ENCODE results near the gene TXNRD1. TPM values are rescaled to one million over a fixed set of nuclear protein-coding genes. Genes with fewer than 3 reads are reported as not detected.

The TXNRD1 gene
- total RNA-seq, 1 experiment from 2014 or later = 396 TPM

- no peak for DNase-seq (ENCODE audit: low read depth)
Observed at GRCh38 chr12:104348994-104349494, 133.5 kb downstream of the TXNRD1 start.

GRCh38 chr12:104350211-104351056, 134.9 kb downstream of the TXNRD1 start:
- no peak for DNase-seq (ENCODE audit: low read depth)

- no peak for DNase-seq (ENCODE audit: low read depth)
Observed at GRCh38 chr12:104351057-104351983, 135.7 kb downstream of the TXNRD1 start.

GRCh38 chr12:104352106-104352713, 136.6 kb downstream of the TXNRD1 start:
- no peak for DNase-seq (ENCODE audit: low read depth)

- no peak for DNase-seq (ENCODE audit: low read depth)
Observed at GRCh38 chr12:104353012-104353981, 137.7 kb downstream of the TXNRD1 start.

GRCh38 chr12:104354167-104354867, 138.7 kb downstream of the TXNRD1 start:
- DNase-seq (ENCODE audit: low read depth) = no peak

GRCh38 chr12:104354868-104355570, 139.4 kb downstream of the TXNRD1 start:
- DNase-seq (ENCODE audit: low read depth) = no peak

GRCh38 chr12:104355630-104356029, 140.1 kb downstream of the TXNRD1 start:
- DNase-seq (ENCODE audit: low read depth) = no peak

GRCh38 chr12:104356231-104357115, 140.9 kb downstream of the TXNRD1 start:
- no peak for DNase-seq (ENCODE audit: low read depth)

GRCh38 chr12:104357421-104357952, 141.9 kb downstream of the TXNRD1 start:
- no peak for DNase-seq (ENCODE audit: low read depth)

GRCh38 chr12:104358353-104359003, 142.9 kb downstream of the TXNRD1 start:
- DNase-seq (ENCODE audit: low read depth) = peak; percentile 47

GRCh38 chr12:104359216-104359615, 143.6 kb downstream of the TXNRD1 start:
- no peak for DNase-seq (ENCODE audit: low read depth)

- peak; percentile 48 for DNase-seq (ENCODE audit: low read depth)
Observed at GRCh38 chr12:104360157-104360556, 144.6 kb downstream of the TXNRD1 start.

- DNase-seq (ENCODE audit: low read depth) = no peak
Observed at GRCh38 chr12:104360983-104361707, 145.6 kb downstream of the TXNRD1 start.

GRCh38 chr12:104365921-104366410, 150.4 kb downstream of the TXNRD1 start:
- DNase-seq (ENCODE audit: low read depth) = no peak

- DNase-seq (ENCODE audit: low read depth) = no peak
Observed at GRCh38 chr12:104369708-104370107, 154.1 kb downstream of the TXNRD1 start.
